SKM-1 (cell line): ENCODE data around the gene CACNA2D3.

ENCODE experiments used
- DNase-seq: peaks from one replicate; lab custom pipeline; 2025; ENCODE audit not compliant: unreplicated experiment; lab: John Stamatoyannopoulos, UW

The CACNA2D3 gene

GRCh38 chr3:54563501-54564200 is 441.3 kb downstream of the CACNA2D3 start:
- no peak for DNase-seq

- DNase-seq: no peak
These were observed 442.1 kb downstream of the CACNA2D3 start for GRCh38 chr3:54564374-54564925.

- DNase-seq: no peak
These were observed 443.6 kb downstream of the CACNA2D3 start for GRCh38 chr3:54565956-54566355.

- no peak for DNase-seq
These were observed 445.6 kb downstream of the CACNA2D3 start for GRCh38 chr3:54567949-54568348.

- no peak for DNase-seq
These were observed 447.7 kb downstream of the CACNA2D3 start for GRCh38 chr3:54570008-54570407.

- no peak for DNase-seq
These were observed 450.0 kb downstream of the CACNA2D3 start for GRCh38 chr3:54572197-54572895.

GRCh38 chr3:54573858-54574257 is 451.5 kb downstream of the CACNA2D3 start:
- DNase-seq: no peak

- no peak for DNase-seq
These were observed 452.7 kb downstream of the CACNA2D3 start for GRCh38 chr3:54574906-54575617.

- DNase-seq: no peak
These were observed 453.2 kb downstream of the CACNA2D3 start for GRCh38 chr3:54575618-54575960.

- DNase-seq: no peak
These were observed 455.0 kb downstream of the CACNA2D3 start for GRCh38 chr3:54577313-54577712.

GRCh38 chr3:54578417-54578816 is 456.1 kb downstream of the CACNA2D3 start:
- no peak for DNase-seq

GRCh38 chr3:54580453-54580852 is 458.1 kb downstream of the CACNA2D3 start:
- DNase-seq: no peak

- no peak for DNase-seq
These were observed 460.1 kb downstream of the CACNA2D3 start for GRCh38 chr3:54582424-54582823.

- no peak for DNase-seq
These were observed 468.8 kb downstream of the CACNA2D3 start for GRCh38 chr3:54591157-54591556.

- no peak for DNase-seq
These were observed 471.3 kb downstream of the CACNA2D3 start for GRCh38 chr3:54593653-54594052.

GRCh38 chr3:54596087-54596486 is 473.7 kb downstream of the CACNA2D3 start:
- DNase-seq: no peak

- DNase-seq: no peak
These were observed 477.4 kb downstream of the CACNA2D3 start for GRCh38 chr3:54599716-54600115.

GRCh38 chr3:54600441-54601204 is 478.3 kb downstream of the CACNA2D3 start:
- DNase-seq: no peak

GRCh38 chr3:54604495-54604894 is 482.1 kb downstream of the CACNA2D3 start:
- no peak for DNase-seq

- DNase-seq: no peak
These were observed 485.7 kb downstream of the CACNA2D3 start for GRCh38 chr3:54608041-54608440.

GRCh38 chr3:54619053-54619452 is 496.7 kb downstream of the CACNA2D3 start:
- no peak for DNase-seq
